DMS153 treated with DMSO at 0.1 percent for 48 hours (cell line): ENCODE measurements around the gene PRICKLE2.

Experiments used
- DNase-seq: peaks from one replicate; lab custom pipeline; 2025; ENCODE audit not compliant: unreplicated experiment; lab: John Stamatoyannopoulos, UW

Gene PRICKLE2

DNA sequence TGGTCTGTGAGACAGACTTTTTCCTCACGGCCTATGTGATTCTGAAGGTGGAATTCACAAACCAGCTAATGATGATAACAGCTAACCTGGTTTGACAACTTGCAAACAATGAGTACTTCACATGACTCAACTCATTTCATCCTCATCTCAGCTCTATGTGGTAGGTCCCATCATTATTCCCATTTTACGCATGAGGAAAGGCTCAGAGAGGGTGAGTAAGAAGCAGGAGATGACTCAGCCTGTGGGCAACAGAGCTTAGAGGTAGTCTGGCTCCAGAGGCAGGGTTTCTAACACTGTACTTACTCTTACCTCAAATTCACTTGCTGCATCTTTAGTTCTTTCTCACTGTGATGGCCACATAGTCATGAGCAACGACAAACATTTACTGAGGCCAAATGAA, 176.1 kb downstream of the PRICKLE2 start:
- no peak for DNase-seq

DNA sequence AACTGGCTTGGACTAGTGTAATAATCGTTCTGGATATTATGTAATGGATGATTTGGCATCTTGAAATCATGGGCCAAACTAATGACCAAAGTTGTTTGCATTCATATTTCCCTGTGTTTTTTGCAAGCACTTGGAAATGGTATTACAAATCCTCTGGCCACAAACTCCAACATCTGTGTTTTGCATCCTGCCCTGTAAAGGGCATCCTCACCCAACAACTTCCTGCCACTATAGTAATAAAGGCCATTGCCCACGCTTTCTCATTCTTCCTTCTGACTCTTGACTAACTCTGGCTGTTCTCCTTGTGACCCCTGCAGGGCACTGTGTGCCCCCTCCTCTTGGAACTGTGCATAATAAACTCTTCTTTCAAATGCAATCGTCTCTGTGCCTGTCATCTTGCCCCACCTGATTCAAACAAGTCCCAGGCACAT, 176.6 kb downstream of the PRICKLE2 start:
- no peak for DNase-seq

DNA sequence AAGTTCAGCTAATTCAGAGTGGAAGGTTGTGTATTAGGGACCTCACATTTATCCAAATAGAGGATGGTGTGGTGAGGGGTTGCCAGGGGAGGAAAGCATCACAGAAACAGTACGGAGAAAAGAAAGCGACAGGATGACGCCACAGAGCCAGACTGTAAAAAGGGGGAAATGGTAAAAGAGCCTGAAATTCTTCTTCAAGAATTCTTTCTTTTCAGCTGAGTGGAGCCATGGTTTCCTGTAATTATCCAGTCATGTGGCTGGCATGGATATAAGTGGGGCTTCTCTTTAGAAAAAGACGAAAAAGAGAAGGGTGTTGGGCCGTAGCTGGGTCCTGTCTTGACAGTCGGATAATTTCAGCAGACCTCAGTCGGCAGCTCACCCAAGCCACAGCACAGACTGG, 177.5 kb downstream of the PRICKLE2 start:
- DNase-seq, result no peak

DNA sequence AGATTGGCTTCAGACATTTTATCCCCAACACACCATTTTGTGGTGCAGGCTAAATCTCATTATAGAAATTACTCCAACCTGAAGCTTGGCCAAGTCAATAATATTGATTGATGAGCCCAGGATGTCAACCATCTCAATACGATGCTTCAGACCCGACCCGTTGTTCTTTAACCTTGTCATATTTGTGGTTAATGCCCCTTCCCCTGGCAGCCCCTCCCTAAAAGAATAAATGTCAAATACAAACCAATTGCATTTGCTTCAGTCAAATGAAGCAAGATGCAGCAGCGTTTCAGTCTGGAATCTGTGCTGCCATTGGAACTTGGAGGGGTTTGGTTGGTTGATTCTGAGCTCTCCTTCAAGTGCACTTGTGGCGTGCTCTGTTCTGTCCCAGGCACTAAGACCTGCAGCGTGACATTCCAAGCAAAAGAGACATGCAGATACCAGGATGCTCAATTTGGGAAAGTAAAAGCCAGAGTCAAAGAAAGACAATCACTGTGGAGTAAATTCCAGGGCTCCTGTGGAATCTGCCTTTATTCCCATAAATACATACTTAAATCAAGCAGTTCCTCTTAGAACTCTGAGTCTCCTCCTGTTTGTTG, 178.2 kb downstream of the PRICKLE2 start:
- DNase-seq, result no peak

DNA sequence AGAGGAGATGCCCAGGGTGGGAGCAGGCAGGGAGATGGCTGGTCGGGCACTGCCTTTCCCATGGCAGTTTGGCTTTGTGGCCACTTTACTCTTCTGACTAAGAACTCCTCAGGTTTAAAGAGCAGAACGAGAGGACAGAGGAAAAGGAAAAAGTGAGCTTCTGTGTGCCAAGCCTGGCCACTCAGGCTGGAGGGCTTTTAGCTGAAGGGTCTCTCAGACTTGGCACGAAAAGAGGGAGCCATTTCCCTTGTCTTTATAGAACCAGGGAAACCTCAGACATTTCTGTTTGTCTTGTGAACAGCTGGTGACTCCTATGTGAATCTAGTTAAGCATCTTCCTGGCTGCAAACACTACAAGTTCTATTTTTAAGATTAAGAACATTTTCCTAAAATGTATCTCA, 178.7 kb downstream of the PRICKLE2 start:
- no peak for DNase-seq

DNA sequence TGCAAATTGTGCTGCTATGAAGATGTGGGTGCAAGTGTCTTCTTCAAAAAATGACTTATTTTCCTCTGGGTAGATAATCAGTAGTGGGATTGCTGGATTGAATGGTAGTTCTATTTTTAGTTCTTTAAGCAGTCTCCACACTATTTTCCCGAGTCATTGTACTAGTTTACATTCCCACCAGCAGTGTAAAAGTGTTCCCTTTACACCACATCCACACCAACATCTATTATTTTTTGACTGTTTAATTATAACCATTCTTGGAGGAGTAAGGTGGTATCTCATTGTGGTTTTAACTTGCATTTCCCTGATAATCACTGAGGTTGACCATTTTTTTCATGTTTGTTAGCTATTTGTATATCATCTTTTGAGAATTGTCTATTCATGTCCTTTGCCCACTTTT, 182.3 kb downstream of the PRICKLE2 start:
- no peak for DNase-seq
